DMS 273 treated with DMSO at 0.1 percent for 48 hours (cell line): ENCODE data around the gene HLA-DRB1.
"Not testable (repeated sequence)": the region's sequence is repeated elsewhere in the genome, so short reads cannot be mapped to it uniquely, and the experiment has no call there.

Source experiments
- DNase-seq: peaks from one replicate; lab custom pipeline; 2025; lab: John Stamatoyannopoulos, UW

HLA-DRB1 gene

DNA sequence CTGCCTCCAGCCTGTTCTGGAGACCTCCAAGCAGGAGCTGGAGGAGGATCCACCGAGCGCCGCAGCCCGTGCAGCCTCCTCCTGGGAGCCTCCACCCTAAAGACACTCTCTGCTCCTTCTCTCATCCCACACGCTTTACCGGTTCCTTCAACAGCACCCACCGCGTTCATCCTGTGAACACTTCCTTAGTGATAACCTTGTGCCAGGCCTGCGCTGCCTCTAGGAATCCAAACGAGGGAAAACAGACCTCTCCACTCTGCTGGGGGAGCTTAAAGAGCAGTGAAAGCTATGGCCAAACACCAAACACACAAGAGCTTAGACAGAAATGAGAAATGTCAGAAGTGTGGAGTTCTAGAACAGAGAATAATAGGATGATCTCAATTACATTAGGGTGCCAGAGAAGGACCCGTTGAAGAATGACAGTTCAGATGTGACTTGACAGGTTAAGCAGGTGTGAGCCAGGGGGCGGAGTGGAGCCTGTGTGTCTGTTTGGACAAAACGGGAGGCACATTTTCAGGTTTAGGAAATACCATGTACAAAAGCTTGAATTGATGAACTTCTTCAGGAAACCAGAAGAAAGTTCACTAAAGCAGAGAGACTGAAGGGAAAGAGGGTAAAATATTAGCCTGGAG lies 31.1 kb downstream of the HLA-DRB1 start:
- DNase-seq = no peak

DNA sequence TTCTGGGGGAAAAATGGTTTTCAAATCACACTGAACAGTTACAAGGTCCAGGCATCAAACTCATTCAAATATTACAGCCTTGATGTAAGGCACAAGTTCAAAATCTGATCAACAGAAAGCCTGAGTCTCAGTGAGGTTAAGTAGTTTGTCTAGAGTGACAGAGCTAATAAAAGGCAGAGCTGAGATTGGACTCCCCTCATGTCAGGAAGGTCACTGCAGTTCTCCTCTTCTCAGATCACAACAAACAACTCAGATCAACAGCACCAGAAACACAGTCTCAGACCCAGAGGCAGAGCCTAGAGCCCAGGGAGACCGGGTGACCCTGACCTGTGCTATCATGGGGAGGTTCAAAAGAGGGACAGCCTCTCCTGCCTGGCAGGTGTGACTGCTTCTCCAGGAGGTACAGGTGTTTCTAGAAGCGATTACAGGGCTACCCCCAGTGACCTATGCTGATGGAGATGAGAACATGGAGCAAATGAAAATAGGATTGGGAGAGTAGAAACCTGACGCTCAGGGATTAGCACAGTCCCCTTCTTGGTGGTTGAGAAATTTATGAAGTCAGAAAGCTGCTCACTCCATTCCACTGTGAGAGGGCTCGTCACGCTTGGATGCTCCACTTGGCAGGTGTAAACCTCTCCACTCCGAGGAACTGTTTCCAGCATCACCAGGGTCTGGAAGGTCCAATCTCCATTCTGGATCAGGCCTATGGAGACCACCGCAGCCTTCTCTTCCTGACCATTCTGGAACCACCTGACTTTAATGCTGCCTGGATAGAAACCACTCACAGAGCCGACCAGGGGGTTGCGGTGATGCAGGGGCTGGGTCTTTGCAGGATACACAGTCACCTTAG lies 35.3 kb downstream of the HLA-DRB1 start:
- DNase-seq = no peak

DNA sequence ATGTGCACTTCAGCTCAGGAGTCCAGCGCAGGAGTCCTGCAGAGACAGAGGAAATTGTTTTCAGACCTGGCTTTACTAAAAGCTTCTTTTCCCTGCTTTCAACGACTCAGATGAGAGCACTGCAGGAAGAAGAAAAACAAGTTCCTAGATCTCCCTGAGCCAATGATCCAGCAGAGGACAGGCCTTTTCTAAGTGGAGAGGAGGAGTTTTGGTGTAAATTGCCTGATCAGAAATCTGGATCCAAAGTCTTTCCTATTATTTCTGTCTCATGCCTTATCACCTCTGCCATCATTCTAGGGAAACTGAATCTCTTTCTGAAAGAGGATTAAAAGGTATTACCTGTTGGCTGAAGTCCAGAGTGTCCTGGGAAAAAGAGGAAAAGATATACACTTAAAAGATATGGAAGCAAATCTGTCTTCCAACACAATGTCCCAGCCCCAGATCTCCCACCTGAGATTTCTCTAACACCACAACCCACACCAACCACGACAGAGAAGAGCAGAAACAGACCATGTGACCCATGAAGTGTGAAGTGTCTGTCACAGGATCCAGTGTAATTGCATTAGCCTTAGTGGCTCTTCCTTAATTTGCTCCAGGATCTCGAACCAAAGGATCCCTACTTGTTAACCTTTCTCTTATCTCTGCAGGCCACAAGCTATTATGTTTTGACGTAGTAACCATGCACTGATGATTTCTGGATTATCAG lies 36.5 kb downstream of the HLA-DRB1 start:
- no peak for DNase-seq

DNA sequence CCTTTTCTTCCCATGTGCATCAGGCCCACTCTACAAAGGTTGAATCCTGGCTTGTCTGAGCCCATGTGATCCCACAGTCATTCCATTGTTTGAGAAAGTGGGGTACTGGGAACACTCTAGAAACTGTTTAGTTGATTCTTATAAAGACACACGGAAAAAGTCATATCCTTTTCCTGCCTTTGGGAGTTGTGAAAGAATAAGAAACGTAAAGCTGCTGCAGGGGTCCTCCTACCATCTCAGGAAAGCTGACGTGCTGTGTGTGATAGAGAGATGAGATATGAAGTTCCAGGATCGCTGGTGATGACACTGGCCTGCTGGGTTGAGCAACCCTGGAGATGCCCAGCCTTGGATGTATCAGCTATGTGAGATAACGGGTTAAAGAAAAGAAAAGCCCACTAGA lies 38.2 kb downstream of the HLA-DRB1 start:
- DNase-seq = no peak

DNA sequence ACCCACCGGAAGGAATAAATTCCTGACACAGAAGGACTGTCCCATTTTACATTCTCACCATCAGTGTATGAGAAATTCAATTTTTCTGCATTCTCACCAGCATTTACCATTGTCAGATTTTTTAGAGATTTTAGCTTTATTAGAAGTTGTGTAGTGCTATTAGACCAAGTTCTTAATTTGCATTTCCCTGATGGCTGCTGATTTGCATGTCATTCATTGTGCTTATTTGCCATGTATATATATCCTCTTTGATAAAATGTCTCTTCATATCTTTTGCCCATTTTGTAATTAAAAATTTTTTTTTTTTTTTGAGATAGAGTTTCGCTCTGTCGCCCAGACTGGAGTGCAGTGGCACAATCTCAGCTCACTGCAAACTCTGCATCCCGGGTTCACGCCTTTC lies 49.8 kb downstream of the HLA-DRB1 start:
- no peak for DNase-seq

DNA sequence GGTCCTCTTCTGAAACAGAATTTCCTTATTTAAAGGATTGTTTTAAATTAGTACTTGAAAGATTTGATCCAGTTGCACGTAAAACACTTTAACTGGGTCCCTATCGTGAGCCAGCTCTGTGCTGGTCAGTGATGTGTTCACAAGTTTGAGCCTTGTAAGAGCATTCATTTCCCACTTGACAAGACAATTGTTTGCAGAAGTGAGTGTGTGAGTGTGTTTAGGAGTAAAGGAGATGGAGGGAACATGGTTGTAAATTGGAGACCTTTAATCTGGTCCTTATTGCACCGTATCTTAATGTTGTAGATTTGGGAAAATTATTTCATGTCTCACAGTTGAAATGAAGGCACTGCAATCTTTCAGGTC lies 59.2 kb downstream of the HLA-DRB1 start:
- DNase-seq = not testable (repeated sequence)

DNA sequence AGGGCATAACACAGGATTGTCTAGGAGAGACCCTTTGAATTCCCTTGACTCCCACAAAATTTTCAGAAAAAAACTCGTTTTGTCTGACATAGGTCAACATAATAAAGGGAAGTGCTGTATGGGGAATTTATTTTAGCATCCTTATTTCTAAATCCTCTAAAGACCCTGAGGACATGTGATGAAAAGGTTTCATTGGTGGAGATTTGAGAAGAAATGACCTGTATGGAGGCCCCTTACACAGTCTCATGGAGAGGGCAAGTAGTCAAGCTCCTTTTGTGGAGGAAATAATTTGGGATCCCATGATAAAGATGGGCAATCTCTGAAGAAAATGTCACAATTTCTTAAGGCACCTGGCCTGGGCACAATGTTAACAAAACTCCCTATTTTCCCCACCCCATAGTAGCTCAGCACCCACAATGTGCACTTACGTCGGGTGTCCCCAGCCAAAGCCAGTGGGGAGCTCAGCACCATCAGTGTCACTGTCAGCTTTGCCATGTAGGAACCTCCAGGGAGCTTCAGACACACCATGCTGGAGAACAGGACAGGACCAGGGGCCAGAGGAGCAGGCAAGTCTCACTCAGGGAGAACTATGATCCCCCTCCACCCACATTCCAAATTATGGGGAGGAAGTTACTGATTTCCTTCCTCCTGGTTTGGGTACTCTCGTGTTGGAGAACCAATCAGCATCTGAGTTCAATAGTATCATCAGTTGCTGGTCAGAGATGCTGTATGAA lies 59.8 kb downstream of the HLA-DRB1 start, which contains the start of gene HLA-DRB5:
TSS of gene HLA-DRB5 (minus strand) at position 591 of the 734 bp plus-strand sequence. CDS start at position 528, 63 bp downstream.
- no peak for DNase-seq
